HepG2 (cell line): ENCODE data around the gene ACTN4. TPM values are rescaled to one million over a fixed set of nuclear protein-coding genes. Genes with fewer than 3 reads are reported as not detected.

Source experiments
- ATF7 ChIP-seq, 2 experiments: fragments of 450-650 bp in 1 of 2; sonication (generic) in 1 of 2; formaldehyde crosslinking in 1 of 2; IDR thresholded peaks; 2 replicates each; pipeline versions ENCODE4 v1.4.0 to v1.6.1; 2016 to 2020; ENCODE audit warnings: antibody characterized with exemption in 1 of 2, mild to moderate bottlenecking in 1 of 2, missing genetic modification reagents in 1 of 2
- BRD4 ChIP-seq: sonication (generic); formaldehyde crosslinking; IDR thresholded peaks from 2 replicates; pipeline ENCODE4 v1.4.0; 2020; ENCODE audit warnings: missing genetic modification reagents
- FOXA3 ChIP-seq: IDR thresholded peaks from 2 replicates; pipeline ENCODE4 v1.6.1; 2016; ENCODE audit warnings: missing genetic modification reagents, missing compliant biosample characterization
- HOXD1 ChIP-seq: sonication (generic); formaldehyde crosslinking; IDR thresholded peaks from 2 replicates; pipeline ENCODE4 v1.5.0; 2020; ENCODE audit warnings: missing genetic modification reagents
- KMT2A ChIP-seq: sonication (generic); formaldehyde crosslinking; IDR thresholded peaks from 2 replicates; pipeline ENCODE4 v1.4.0; 2020; ENCODE audit warnings: missing genetic modification reagents
- MTA1 ChIP-seq: sonication (generic); formaldehyde crosslinking; IDR thresholded peaks from 2 replicates; pipeline ENCODE4 v1.4.0; 2020; ENCODE audit warnings: missing genetic modification reagents, mild to moderate bottlenecking, borderline replicate concordance
- NFE2L2 ChIP-seq: fragments of 150-350 bp; IDR thresholded peaks from 2 replicates; pipeline ENCODE4 v1.6.1; 2014; ENCODE audit warnings: low read length
- NFKB2 ChIP-seq: sonication (generic); formaldehyde crosslinking; IDR thresholded peaks from 2 replicates; pipeline ENCODE4 v1.4.0; 2020; ENCODE audit warnings: missing genetic modification reagents, borderline replicate concordance
- NONO ChIP-seq, 2 experiments: fragments of 450-650 bp in 1 of 2; sonication (generic) in 1 of 2; formaldehyde crosslinking in 1 of 2; IDR thresholded peaks in 1 of 2; conservative IDR thresholded peaks in 1 of 2; 2 replicates each; pipeline versions ENCODE4 v1.6.1 to v1.8.0; 2017 to 2022; ENCODE audit warnings: mild to moderate bottlenecking in 1 of 2, missing genetic modification reagents in 1 of 2, moderate library complexity in 1 of 2
- THAP11 ChIP-seq: IDR thresholded peaks from 2 replicates; pipeline ENCODE4 v1.6.1; 2016; ENCODE audit warnings: missing biosample characterization, missing genetic modification reagents
- ZFP90 ChIP-seq: sonication (generic); formaldehyde crosslinking; IDR thresholded peaks from 2 replicates; pipeline ENCODE4 v1.8.0; 2022; ENCODE audit warnings: missing genetic modification reagents, mild to moderate bottlenecking, inconsistent platforms, borderline replicate concordance
- ZNF34 ChIP-seq: sonication (generic); formaldehyde crosslinking; IDR thresholded peaks from 2 replicates; pipeline ENCODE4 v1.4.0; 2020; ENCODE audit warnings: mild to moderate bottlenecking, missing genetic modification reagents, borderline replicate concordance
- ZNF552 ChIP-seq: sonication (generic); formaldehyde crosslinking; IDR thresholded peaks from 2 replicates; pipeline ENCODE4 v1.9.0; 2022; ENCODE audit warnings: missing genetic modification reagents, mild to moderate bottlenecking, borderline replicate concordance
- ZNF879 ChIP-seq: sonication (generic); formaldehyde crosslinking; IDR thresholded peaks from 2 replicates; pipeline ENCODE4 v1.8.1; 2023; ENCODE audit warnings: missing genetic modification reagents
- polyA plus RNA-seq, 8 experiments: library from polyadenylated mRNA; depleted of rRNA in 3 of 8; stranded (reverse) in 7 of 8; unstranded in 1 of 8; fragments of >200 nt; fragmentation: Illumina TruSeq in 4 of 8; extraction: Trizol in 4 of 8; gene quantifications; 2 replicates each; pipeline versions ENCODE4 v1.2.1 to v1.2.3, GENCODE V29; 2011 to 2016; ENCODE audit warnings: low read depth in 4 of 8, missing spikeins in 1 of 8, mixed read lengths in 1 of 8; ENCODE audit not compliant: insufficient read depth in 1 of 8
- total RNA-seq, 5 experiments: library from RNA; depleted of rRNA; stranded (reverse); fragments of >200 nt; fragmentation: Illumina TruSeq; extraction: Trizol; gene quantifications; 2 replicates each; pipeline ENCODE4 v1.2.3, GENCODE V29; 2016; ENCODE audit warnings: low read depth in 1 of 5
- TF ChIP-seq, protein P1 (sequence below): sonication (generic); formaldehyde crosslinking; IDR thresholded peaks from 2 replicates; pipeline ENCODE4 v1.5.1; 2020; ENCODE audit warnings: mild to moderate bottlenecking, missing genetic modification reagents, moderate library complexity
- TF ChIP-seq, protein P2 (sequence below): sonication (generic); formaldehyde crosslinking; IDR thresholded peaks from 2 replicates; pipeline ENCODE4 v1.9.0; 2022; ENCODE audit warnings: low read depth, missing genetic modification reagents
- TF ChIP-seq, protein P3 (sequence below): IDR thresholded peaks from 2 replicates; pipeline ENCODE4 v1.6.1; 2018; ENCODE audit warnings: missing genetic modification reagents, mild to moderate bottlenecking, missing compliant biosample characterization
- TF ChIP-seq, protein P4 (sequence below): sonication (generic); formaldehyde crosslinking; IDR thresholded peaks from 2 replicates; pipeline ENCODE4 v1.4.0; 2020; ENCODE audit warnings: mild to moderate bottlenecking, missing genetic modification reagents
- TF ChIP-seq, protein P5 (sequence below): sonication (generic); formaldehyde crosslinking; IDR thresholded peaks from 2 replicates; pipeline ENCODE4 v1.4.0; 2020; ENCODE audit warnings: missing genetic modification reagents

ACTN4 gene
- total and polyA plus RNA-seq, 2 of the 13 experiments (the other 11 are each of a cell fraction or from before 2014, with no cell fraction given) = 171 to 192 TPM

DNA sequence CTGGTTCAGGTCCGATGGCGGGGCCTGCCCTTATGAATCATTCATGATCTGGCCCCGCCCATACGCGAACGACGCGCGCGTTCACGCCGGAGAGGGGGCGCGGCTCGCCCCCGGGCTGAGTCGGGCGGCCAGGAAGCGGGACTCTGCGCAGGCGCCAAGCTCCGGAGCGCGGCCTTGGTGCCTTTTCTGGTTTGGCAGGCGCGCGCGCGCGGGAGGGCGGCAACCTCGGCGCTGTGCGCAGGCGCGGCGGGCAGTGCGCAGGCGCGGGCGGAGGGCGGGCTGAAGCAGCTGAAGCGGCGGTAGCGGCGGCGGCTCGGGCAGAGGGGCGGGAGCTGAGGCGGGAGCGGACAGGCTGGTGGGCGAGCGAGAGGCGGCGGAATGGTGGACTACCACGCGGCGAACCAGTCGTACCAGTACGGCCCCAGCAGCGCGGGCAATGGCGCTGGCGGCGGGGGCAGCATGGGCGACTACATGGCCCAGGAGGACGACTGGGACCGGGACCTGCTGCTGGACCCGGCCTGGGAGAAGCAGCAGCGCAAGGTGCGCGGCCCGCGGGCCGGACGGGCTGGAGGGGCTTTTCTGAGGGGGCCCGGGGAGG, at the start of gene ACTN4 (continued):
- TF ChIP-seq ZFP90 (CRISPR knock-in tag) = no peak; the same call in 1 of the 2 replicates
- no peak for TF ChIP-seq NFE2L2
- 0 out of 2 replicates have a peak, but pooled peaks have one; percentile 3 for TF ChIP-seq FOXA3
- no peak for TF ChIP-seq ZNF34 (CRISPR knock-in tag)
- TF ChIP-seq, protein P1, sequence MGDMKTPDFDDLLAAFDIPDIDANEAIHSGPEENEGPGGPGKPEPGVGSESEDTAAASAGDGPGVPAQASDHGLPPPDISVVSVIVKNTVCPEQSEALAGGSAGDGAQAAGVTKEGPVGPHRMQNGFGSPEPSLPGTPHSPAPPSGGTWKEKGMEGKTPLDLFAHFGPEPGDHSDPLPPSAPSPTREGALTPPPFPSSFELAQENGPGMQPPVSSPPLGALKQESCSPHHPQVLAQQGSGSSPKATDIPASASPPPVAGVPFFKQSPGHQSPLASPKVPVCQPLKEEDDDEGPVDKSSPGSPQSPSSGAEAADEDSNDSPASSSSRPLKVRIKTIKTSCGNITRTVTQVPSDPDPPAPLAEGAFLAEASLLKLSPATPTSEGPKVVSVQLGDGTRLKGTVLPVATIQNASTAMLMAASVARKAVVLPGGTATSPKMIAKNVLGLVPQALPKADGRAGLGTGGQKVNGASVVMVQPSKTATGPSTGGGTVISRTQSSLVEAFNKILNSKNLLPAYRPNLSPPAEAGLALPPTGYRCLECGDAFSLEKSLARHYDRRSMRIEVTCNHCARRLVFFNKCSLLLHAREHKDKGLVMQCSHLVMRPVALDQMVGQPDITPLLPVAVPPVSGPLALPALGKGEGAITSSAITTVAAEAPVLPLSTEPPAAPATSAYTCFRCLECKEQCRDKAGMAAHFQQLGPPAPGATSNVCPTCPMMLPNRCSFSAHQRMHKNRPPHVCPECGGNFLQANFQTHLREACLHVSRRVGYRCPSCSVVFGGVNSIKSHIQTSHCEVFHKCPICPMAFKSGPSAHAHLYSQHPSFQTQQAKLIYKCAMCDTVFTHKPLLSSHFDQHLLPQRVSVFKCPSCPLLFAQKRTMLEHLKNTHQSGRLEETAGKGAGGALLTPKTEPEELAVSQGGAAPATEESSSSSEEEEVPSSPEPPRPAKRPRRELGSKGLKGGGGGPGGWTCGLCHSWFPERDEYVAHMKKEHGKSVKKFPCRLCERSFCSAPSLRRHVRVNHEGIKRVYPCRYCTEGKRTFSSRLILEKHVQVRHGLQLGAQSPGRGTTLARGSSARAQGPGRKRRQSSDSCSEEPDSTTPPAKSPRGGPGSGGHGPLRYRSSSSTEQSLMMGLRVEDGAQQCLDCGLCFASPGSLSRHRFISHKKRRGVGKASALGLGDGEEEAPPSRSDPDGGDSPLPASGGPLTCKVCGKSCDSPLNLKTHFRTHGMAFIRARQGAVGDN (CRISPR knock-in tag) = peak; percentile 78
- TF ChIP-seq ATF7 (IDR thresholded peaks at IDR 0.05) = no peak
- no peak for TF ChIP-seq ATF7 (CRISPR knock-in tag; IDR thresholded peaks at IDR 0.05)
- TF ChIP-seq, protein P2, sequence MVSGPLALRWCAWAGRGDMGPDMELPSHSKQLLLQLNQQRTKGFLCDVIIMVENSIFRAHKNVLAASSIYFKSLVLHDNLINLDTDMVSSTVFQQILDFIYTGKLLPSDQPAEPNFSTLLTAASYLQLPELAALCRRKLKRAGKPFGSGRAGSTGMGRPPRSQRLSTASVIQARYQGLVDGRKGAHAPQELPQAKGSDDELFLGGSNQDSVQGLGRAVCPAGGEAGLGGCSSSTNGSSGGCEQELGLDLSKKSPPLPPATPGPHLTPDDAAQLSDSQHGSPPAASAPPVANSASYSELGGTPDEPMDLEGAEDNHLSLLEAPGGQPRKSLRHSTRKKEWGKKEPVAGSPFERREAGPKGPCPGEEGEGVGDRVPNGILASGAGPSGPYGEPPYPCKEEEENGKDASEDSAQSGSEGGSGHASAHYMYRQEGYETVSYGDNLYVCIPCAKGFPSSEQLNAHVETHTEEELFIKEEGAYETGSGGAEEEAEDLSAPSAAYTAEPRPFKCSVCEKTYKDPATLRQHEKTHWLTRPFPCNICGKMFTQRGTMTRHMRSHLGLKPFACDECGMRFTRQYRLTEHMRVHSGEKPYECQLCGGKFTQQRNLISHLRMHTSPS (CRISPR knock-in tag) = no peak
- no peak for TF ChIP-seq NONO (IDR thresholded peaks at IDR 0.05)
- TF ChIP-seq NONO (CRISPR knock-in tag; conservative IDR thresholded peaks at IDR 0.05) = 0 out of 2 replicates have a peak, but pooled peaks have one; percentile 47
- no peak; the same call in 1 of the 2 replicates for TF ChIP-seq KMT2A (CRISPR knock-in tag)
- no peak for TF ChIP-seq HOXD1
- TF ChIP-seq, protein P3, sequence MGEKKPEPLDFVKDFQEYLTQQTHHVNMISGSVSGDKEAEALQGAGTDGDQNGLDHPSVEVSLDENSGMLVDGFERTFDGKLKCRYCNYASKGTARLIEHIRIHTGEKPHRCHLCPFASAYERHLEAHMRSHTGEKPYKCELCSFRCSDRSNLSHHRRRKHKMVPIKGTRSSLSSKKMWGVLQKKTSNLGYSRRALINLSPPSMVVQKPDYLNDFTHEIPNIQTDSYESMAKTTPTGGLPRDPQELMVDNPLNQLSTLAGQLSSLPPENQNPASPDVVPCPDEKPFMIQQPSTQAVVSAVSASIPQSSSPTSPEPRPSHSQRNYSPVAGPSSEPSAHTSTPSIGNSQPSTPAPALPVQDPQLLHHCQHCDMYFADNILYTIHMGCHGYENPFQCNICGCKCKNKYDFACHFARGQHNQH (CRISPR knock-in tag) = peak; percentile 30; the same call in 1 of the 2 replicates
- 0 out of 2 replicates have a peak, but pooled peaks have one; percentile 37 for TF ChIP-seq NFKB2 (CRISPR knock-in tag)
- TF ChIP-seq THAP11 (CRISPR knock-in tag) = peak; percentile 56; the same call in 1 of the 2 replicates
- TF ChIP-seq, protein P4, sequence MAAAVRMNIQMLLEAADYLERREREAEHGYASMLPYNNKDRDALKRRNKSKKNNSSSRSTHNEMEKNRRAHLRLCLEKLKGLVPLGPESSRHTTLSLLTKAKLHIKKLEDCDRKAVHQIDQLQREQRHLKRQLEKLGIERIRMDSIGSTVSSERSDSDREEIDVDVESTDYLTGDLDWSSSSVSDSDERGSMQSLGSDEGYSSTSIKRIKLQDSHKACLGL = peak; percentile 86; the same call in 1 of the 2 replicates
- TF ChIP-seq ZNF552 (CRISPR knock-in tag) = no peak
- TF ChIP-seq BRD4 (CRISPR knock-in tag) = no peak
- no peak for TF ChIP-seq MTA1 (CRISPR knock-in tag)
- TF ChIP-seq, protein P5, sequence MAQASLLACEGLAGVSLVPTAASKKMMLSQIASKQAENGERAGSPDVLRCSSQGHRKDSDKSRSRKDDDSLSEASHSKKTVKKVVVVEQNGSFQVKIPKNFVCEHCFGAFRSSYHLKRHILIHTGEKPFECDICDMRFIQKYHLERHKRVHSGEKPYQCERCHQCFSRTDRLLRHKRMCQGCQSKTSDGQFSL (CRISPR knock-in tag) = no peak
- no peak; the same call in 1 of the 2 replicates for TF ChIP-seq ZNF879 (CRISPR knock-in tag)
